GM10847 (cell line): ENCODE results near the gene CYP4F3.

Source experiments
- POLR2A ChIP-seq: IDR thresholded peaks from 2 replicates; pipeline ENCODE4 v1.6.1; 2011; ENCODE audit not compliant: insufficient read length; ENCODE audit errors: extremely low read depth

The CYP4F3 gene

GRCh38 chr19:15652559-15653278 lies 12.0 kb downstream of the CYP4F3 start:
- TF ChIP-seq POLR2A, result no peak

GRCh38 chr19:15656467-15656866 lies 15.8 kb downstream of the CYP4F3 start:
- no peak for TF ChIP-seq POLR2A

GRCh38 chr19:15663247-15663646 lies 22.6 kb downstream of the CYP4F3 start:
- TF ChIP-seq POLR2A, result no peak

- TF ChIP-seq POLR2A, result no peak
These were observed 25.5 kb downstream of the CYP4F3 start for GRCh38 chr19:15666186-15666585.

GRCh38 chr19:15666883-15667282 lies 26.2 kb downstream of the CYP4F3 start:
- TF ChIP-seq POLR2A, result no peak

- no peak for TF ChIP-seq POLR2A
These were observed 28.7 kb downstream of the CYP4F3 start for GRCh38 chr19:15669440-15669839.

GRCh38 chr19:15669891-15670290 lies 29.2 kb downstream of the CYP4F3 start:
- no peak for TF ChIP-seq POLR2A

- no peak for TF ChIP-seq POLR2A
These were observed 30.6 kb downstream of the CYP4F3 start for GRCh38 chr19:15671237-15671821.

- TF ChIP-seq POLR2A, result no peak
These were observed 31.3 kb downstream of the CYP4F3 start for GRCh38 chr19:15671891-15672579.

- no peak for TF ChIP-seq POLR2A
These were observed 32.0 kb downstream of the CYP4F3 start, which contains the start of gene CYP4F12 for GRCh38 chr19:15672580-15673175. Gene CYP4F12, plus strand, starts transcription at chr19:15673087. Its CDS starts 443 bp downstream, at chr19:15673530.

- TF ChIP-seq POLR2A, result no peak
These were observed 32.5 kb downstream of the CYP4F3 start for GRCh38 chr19:15673176-15673654.

GRCh38 chr19:15675560-15675959 lies 34.9 kb downstream of the CYP4F3 start:
- no peak for TF ChIP-seq POLR2A

GRCh38 chr19:15679089-15679488 lies 38.4 kb downstream of the CYP4F3 start:
- no peak for TF ChIP-seq POLR2A

GRCh38 chr19:15680478-15681322 lies 40.0 kb downstream of the CYP4F3 start:
- no peak for TF ChIP-seq POLR2A

GRCh38 chr19:15683411-15683810 lies 42.7 kb downstream of the CYP4F3 start:
- TF ChIP-seq POLR2A, result no peak

GRCh38 chr19:15684828-15685227 lies 44.1 kb downstream of the CYP4F3 start:
- TF ChIP-seq POLR2A, result no peak
